ENCODE data around the gene GNPAT. TPM values are rescaled to one million over a fixed set of nuclear protein-coding genes. Genes with fewer than 3 reads are reported as not detected.
A peak's percentile ranks its signal among the peaks of the same experiment; 100 is the strongest.

Gene GNPAT
- total RNA-seq (10 to 100 TPM; 25.3 to 32.0 TPM), polyA plus RNA-seq (10 to 100 TPM; 14.7 to 20.1 TPM)

GRCh38 chr1:231240883-231241735, at the start of gene GNPAT:
TSS of gene GNPAT (plus strand) at chr1:231241212. CDS start at chr1:231241379, 167 bp downstream.
- H3K27me3 ChIP-seq (ENCODE audit: control insufficient read depth in 4 of 4, insufficient read depth in 4 of 4, low read length in 3 of 4): no peaks in the 10 kb centered on the region
- H3K36me3 ChIP-seq (ENCODE audit: control insufficient read depth in 4 of 4, insufficient read depth in 3 of 4, low read depth in 1 of 4, low read length in 3 of 4): peaks cover 0 to 16% (median 2%) of the 10 kb centered on the region in 4 donors
- H3K9me3 ChIP-seq (ENCODE audit: control insufficient read depth in 4 of 4, low read length in 3 of 4): no peaks in the 10 kb centered on the region
- peaks cover 3 to 63% (median 55%) of the 10 kb centered on the region in 4 donors for H3K4me1 ChIP-seq (ENCODE audit: control insufficient read depth in 4 of 4, insufficient read depth in 4 of 4, low read length in 3 of 4)
- peak; percentile 92 for DNase-seq (ENCODE audit: low spot score)
- H3K9ac ChIP-seq (ENCODE audit: low read depth in 1 of 2, low read length in 2 of 2): peak within 1 kb of the TSS; percentile 93 to 97
- WGBS: under 1% methylated on average over 51 of the region's 51 CpGs
- peak; percentile 98 for TF ChIP-seq YY1 (IDR thresholded peaks at IDR 0.05)
- no peak for TF ChIP-seq ATF3 (IDR thresholded peaks at IDR 0.05)
- TF ChIP-seq RAD21 (IDR thresholded peaks at IDR 0.05): no peak
- peak; percentile 21 for TF ChIP-seq SP1 (IDR thresholded peaks at IDR 0.05)
- no peak for TF ChIP-seq RXRA (IDR thresholded peaks at IDR 0.05)
- TF ChIP-seq JUND (IDR thresholded peaks at IDR 0.05): no peak
- no peak for TF ChIP-seq FOXA2 (IDR thresholded peaks at IDR 0.05)
- peak; percentile 59 for TF ChIP-seq TAF1 (conservative IDR thresholded peaks at IDR 0.05)
- peak; percentile 71 for TF ChIP-seq REST (IDR thresholded peaks at IDR 0.05)
- no peak for TF ChIP-seq CTCF (IDR thresholded peaks at IDR 0.05; ENCODE audit: low read depth, low read length, missing input control)
- TF ChIP-seq MAX (IDR thresholded peaks at IDR 0.05): peak; percentile 23
- TF ChIP-seq ZBTB33 (IDR thresholded peaks at IDR 0.05): peak; percentile 56
- peak; percentile 63 to 90 for TF ChIP-seq EGR1 (IDR thresholded peaks at IDR 0.05; ENCODE audit: low read depth in 2 of 2)
- TF ChIP-seq GABPA (IDR thresholded peaks at IDR 0.05 in 1 of 2, conservative IDR thresholded peaks at IDR 0.05 in 1 of 2): peak in 1 of 2 donors; percentile 78
- peak in 1 of 2 donors; percentile 17 for TF ChIP-seq HNF4A (conservative IDR thresholded peaks at IDR 0.05)
- H3K4me3 ChIP-seq (ENCODE audit: low read depth in 1 of 3, low read length in 3 of 3): peak within 1 kb of the TSS; percentile 57 to 96 (median 84)
- H3K27ac ChIP-seq (ENCODE audit: low read depth in 1 of 2, low read length in 2 of 2): peak within 1 kb of the TSS; percentile 67 to 73
